ENCODE measurements around the gene CAMKMT. TPM values are rescaled to one million over a fixed set of nuclear protein-coding genes. Genes with fewer than 3 reads are reported as not detected.

Gene CAMKMT
- total RNA-seq, 2 donors from 2014 or later: 10.7 to 11.6 TPM

- H3K36me3 ChIP-seq: no peaks in the 10 kb centered on the region
- no peaks in the 10 kb centered on the region for H3K9me3 ChIP-seq
- H3K27me3 ChIP-seq: no peaks in the 10 kb centered on the region
- TF ChIP-seq CTCF (IDR thresholded peaks at IDR 0.05): no peak
- DNase-seq: no peak
- no peaks in the 10 kb centered on the region for H3K4me1 ChIP-seq
- no peak overlapping the region for H3K9ac ChIP-seq (ENCODE audit: low read depth in 2 of 2, low read length in 2 of 2)
- intact Hi-C loops (cut with DNase I): no loop called here
- H3K4me3 ChIP-seq: no peak overlapping the region
- no peak overlapping the region for H3K27ac ChIP-seq
These were observed 212.2 kb downstream of the CAMKMT start for GRCh38 chr2:44573996-44574395.

GRCh38 chr2:44578471-44579093 lies 216.8 kb downstream of the CAMKMT start:
- Histone ChIP-seq H3K4me3 (no peak overlapping the region), H3K9ac (ENCODE audit: low read depth in 2 of 2, low read length in 2 of 2) (no peak overlapping the region), H3K27me3 (no peaks in the 10 kb centered on the region)

GRCh38 chr2:44579115-44579836 lies 217.5 kb downstream of the CAMKMT start:
- no peak for DNase-seq
- Histone ChIP-seq H3K4me1 (no peaks in the 10 kb centered on the region), H3K36me3 (no peaks in the 10 kb centered on the region), H3K9me3 (no peaks in the 10 kb centered on the region), H3K27me3 (no peaks in the 10 kb centered on the region), H3K27ac (no peak overlapping the region), H3K9ac (ENCODE audit: low read depth in 2 of 2, low read length in 2 of 2) (no peak overlapping the region), H3K4me3 (no peak overlapping the region)
- intact Hi-C loops (cut with DNase I): no loop called here
- TF ChIP-seq CTCF (IDR thresholded peaks at IDR 0.05): no peak

More at GRCh38 chr2:44578471-44579093, 216.8 kb downstream of the CAMKMT start:
- H3K9me3 ChIP-seq: no peaks in the 10 kb centered on the region
- no peak overlapping the region for H3K27ac ChIP-seq
- intact Hi-C loops (cut with DNase I): no loop called here
- H3K36me3 ChIP-seq: no peaks in the 10 kb centered on the region
- TF ChIP-seq CTCF (IDR thresholded peaks at IDR 0.05): no peak
- DNase-seq: no peak
- no peaks in the 10 kb centered on the region for H3K4me1 ChIP-seq

GRCh38 chr2:44579837-44580230 lies 218.1 kb downstream of the CAMKMT start:
- Histone ChIP-seq H3K36me3 (no peaks in the 10 kb centered on the region), H3K9ac (ENCODE audit: low read depth in 2 of 2, low read length in 2 of 2) (no peak overlapping the region), H3K4me1 (no peaks in the 10 kb centered on the region), H3K4me3 (no peak overlapping the region), H3K27ac (no peak overlapping the region), H3K9me3 (no peaks in the 10 kb centered on the region), H3K27me3 (no peaks in the 10 kb centered on the region)
- DNase-seq: no peak
- intact Hi-C loops (cut with DNase I): no loop called here
- no peak for TF ChIP-seq CTCF (IDR thresholded peaks at IDR 0.05)

- no peak for DNase-seq
- no peak overlapping the region for H3K9ac ChIP-seq (ENCODE audit: low read depth in 2 of 2, low read length in 2 of 2)
- no peak for TF ChIP-seq CTCF (IDR thresholded peaks at IDR 0.05)
- no peak overlapping the region for H3K27ac ChIP-seq
- H3K4me3 ChIP-seq: no peak overlapping the region
- no peaks in the 10 kb centered on the region for H3K27me3 ChIP-seq
- no peaks in the 10 kb centered on the region for H3K36me3 ChIP-seq
- intact Hi-C loops (cut with DNase I): no loop called here
- H3K9me3 ChIP-seq: no peaks in the 10 kb centered on the region
- H3K4me1 ChIP-seq: no peaks in the 10 kb centered on the region
These were observed 219.2 kb downstream of the CAMKMT start for GRCh38 chr2:44580875-44581515.

Measured in colonic mucosa (tissue), 4 donors.